GM19099 (cell line): ENCODE data around the gene NRIP1.

Experiments used
- POLR2A ChIP-seq: IDR thresholded peaks from 3 replicates; pipeline ENCODE4 v1.6.1; 2011; ENCODE audit warnings: low read depth; ENCODE audit not compliant: insufficient read length; ENCODE audit errors: extremely low read depth

The NRIP1 gene, protein sequence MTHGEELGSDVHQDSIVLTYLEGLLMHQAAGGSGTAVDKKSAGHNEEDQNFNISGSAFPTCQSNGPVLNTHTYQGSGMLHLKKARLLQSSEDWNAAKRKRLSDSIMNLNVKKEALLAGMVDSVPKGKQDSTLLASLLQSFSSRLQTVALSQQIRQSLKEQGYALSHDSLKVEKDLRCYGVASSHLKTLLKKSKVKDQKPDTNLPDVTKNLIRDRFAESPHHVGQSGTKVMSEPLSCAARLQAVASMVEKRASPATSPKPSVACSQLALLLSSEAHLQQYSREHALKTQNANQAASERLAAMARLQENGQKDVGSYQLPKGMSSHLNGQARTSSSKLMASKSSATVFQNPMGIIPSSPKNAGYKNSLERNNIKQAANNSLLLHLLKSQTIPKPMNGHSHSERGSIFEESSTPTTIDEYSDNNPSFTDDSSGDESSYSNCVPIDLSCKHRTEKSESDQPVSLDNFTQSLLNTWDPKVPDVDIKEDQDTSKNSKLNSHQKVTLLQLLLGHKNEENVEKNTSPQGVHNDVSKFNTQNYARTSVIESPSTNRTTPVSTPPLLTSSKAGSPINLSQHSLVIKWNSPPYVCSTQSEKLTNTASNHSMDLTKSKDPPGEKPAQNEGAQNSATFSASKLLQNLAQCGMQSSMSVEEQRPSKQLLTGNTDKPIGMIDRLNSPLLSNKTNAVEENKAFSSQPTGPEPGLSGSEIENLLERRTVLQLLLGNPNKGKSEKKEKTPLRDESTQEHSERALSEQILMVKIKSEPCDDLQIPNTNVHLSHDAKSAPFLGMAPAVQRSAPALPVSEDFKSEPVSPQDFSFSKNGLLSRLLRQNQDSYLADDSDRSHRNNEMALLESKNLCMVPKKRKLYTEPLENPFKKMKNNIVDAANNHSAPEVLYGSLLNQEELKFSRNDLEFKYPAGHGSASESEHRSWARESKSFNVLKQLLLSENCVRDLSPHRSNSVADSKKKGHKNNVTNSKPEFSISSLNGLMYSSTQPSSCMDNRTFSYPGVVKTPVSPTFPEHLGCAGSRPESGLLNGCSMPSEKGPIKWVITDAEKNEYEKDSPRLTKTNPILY (N-terminal part only)

GRCh38 chr21:15064576-15065391 lies at the start of gene NRIP1:
NRIP1 (minus strand) TSS chr21:15065000; CDS start chr21:14968192, 96,808 bp downstream.
- TF ChIP-seq POLR2A, result no peak

DNA sequence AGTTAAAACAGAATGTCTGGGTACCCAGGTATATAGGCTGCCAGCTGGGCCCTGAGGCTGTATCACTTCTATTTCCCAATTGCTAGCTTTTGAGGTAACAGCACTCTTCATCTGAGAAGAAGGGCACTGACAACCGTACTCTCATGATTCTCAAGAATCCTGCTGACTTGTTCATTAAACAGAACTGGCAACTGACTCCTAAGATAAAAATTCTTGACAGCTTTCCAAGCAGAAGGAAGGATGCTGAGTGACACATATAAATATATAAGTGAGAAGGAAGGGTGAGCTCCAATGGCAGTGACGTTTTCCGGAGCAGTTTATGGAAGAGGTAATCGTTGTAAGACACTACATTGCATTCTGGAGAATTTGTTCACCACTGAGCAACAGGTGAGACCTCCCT lies 48.1 kb upstream of the NRIP1 start:
- no peak for TF ChIP-seq POLR2A

DNA sequence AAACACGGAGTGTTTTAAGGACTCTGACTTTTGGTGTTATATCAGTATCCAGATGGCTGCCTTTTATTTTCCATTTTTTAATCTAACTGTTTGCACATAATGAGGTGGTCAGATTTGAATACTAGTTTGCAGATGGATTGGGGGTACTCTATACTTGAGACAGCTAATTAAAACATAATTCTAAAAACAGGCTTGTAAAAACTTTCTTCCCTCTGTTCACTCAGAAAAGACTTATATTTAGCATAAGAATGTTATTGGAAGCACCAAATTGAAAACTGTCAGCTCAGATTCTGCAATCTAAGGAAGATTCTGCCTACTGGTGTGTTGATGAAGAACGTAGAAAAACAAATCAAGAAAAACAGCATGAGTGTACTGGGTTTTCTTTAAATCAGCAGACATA lies 44.0 kb upstream of the NRIP1 start:
- TF ChIP-seq POLR2A, result no peak

- TF ChIP-seq POLR2A, result no peak
Measured at GRCh38 chr21:15104470-15104869, 39.7 kb upstream of the NRIP1 start.

- TF ChIP-seq POLR2A, result no peak
Measured at GRCh38 chr21:15098908-15099307, 34.1 kb upstream of the NRIP1 start.

DNA sequence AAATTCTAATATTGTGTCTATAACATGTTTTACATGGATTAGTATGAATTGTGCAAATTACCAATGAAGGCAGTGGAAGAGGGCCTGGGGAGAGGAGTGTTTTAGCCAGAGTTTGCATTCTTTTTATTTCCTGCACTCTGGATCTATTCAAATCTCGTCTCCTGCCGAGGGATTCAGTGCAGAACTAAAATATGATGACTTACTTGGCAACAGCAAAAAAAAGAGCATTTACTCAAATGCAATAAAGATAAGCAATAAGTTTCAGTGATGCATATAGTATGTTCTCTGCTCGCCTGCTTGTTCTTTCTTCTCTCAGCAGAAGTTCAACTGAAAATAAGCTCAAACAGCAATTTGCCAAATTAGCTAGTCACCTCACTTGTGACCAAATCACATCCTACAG lies 33.4 kb upstream of the NRIP1 start:
- TF ChIP-seq POLR2A, result no peak

- no peak for TF ChIP-seq POLR2A
Measured at GRCh38 chr21:15097580-15097979, 32.8 kb upstream of the NRIP1 start.

DNA sequence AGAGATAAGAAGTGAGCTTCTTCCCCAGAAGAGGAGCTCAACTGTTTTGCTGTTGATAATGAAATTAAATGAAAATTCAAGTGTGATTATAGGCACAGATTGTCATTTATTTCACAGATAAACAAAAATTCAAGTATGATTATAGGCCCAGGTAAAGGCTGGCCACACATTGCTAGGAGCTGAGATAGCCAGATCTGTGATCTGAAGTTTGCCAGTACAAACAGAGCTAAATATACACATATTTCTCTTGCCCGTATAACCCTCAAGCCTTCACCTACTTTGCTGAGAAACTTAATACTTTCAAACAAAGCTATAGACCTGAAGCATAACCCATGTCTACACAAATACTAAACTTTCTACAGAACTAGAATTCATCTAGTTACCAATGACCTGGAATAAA lies 31.3 kb upstream of the NRIP1 start:
- TF ChIP-seq POLR2A, result no peak

DNA sequence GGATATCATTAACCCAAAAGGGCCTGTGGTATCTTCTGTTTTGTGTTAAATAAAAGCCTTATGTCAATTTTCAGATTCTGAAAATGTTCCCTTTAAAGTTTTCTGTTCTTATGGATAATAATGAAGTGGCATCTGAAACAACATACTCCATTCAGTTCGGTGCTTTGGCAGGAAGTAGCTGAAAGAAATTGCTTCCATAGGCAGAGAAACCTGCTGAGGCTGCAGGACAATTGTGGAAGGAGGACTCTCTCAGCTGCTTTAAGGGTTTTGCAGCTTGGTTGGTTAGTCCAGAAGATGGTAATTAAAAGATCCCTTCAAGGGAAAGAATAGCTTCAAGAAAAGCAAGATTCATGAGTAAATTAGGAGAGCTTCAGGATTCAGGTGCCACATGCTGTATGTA lies 30.5 kb upstream of the NRIP1 start:
- no peak for TF ChIP-seq POLR2A

DNA sequence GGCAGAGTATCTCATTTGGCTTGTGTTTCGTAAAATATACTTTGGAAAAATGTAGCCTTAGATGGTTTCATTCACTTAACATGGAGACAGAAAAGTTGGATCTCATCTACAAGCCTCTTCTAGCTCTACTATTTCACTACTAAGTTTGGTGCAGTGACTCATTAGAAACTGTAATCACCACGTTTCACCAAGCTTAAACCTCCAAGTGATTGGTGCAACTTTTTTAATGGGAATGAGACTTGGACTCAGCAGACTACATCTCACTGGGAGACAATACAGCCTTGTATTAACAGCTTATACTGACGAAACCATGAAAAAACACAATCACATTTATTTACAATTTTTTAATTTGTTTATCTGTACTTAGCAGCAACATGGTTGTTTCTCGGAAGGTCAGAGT lies 29.9 kb upstream of the NRIP1 start:
- no peak for TF ChIP-seq POLR2A

DNA sequence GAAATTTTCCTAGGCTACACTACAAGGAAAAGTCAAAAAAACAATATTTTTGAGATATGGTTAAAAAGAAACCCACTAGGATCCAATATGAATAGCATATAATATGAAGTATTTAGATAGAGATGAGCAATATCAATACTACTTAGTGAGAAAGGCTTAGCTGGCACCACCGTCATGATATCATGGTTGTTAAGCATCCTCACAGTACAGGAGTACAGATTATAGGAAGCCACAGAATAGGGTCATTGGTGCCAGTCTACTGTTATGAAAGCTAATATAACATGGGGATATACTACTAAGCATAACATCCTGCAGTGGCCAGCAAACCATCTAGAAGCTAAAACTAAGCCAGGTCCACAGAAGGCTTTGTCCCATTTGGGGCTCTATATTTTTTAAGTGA lies 28.4 kb upstream of the NRIP1 start:
- TF ChIP-seq POLR2A, result no peak

- TF ChIP-seq POLR2A, result no peak
Measured at GRCh38 chr21:15092745-15093144, 27.9 kb upstream of the NRIP1 start.

DNA sequence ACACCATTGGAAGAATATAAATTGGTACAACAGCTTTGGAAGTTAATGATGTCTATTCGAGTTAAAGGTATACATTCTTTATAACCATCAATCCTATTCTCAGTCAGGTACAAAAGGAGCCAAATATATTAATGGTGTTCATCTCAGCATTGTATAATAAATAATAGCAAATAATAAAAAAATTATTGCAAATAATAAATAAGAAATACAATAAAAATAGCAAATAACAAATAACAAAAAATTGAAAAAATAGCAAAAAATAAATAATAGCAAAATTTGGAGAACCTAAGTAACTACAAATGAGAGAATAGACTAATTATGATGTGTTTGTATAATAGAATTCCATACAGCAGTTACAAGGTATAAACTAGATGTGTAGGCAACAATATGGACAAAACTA lies 25.6 kb upstream of the NRIP1 start:
- no peak for TF ChIP-seq POLR2A

- TF ChIP-seq POLR2A, result no peak
Measured at GRCh38 chr21:15088488-15088887, 23.7 kb upstream of the NRIP1 start.

- TF ChIP-seq POLR2A, result no peak
Measured at GRCh38 chr21:15084668-15085067, 19.9 kb upstream of the NRIP1 start.
